NCI-H2107 treated with DMSO at 0.1 percent for 48 hours (cell line): ENCODE data around the gene DAO.
"Not testable (repeated sequence)": the region's sequence is repeated elsewhere in the genome, so short reads cannot be mapped to it uniquely, and the experiment has no call there.

Experiments
- DNase-seq: peaks from one replicate; lab custom pipeline; 2025; ENCODE audit not compliant: unreplicated experiment; lab: John Stamatoyannopoulos, UW

DAO gene

GRCh38 chr12:108849660-108850059 is 30.2 kb upstream of the DAO start:
- no peak for DNase-seq

- no peak for DNase-seq
Measured at GRCh38 chr12:108850854-108851573, 28.9 kb upstream of the DAO start.

GRCh38 chr12:108852674-108853309 is 27.1 kb upstream of the DAO start:
- no peak for DNase-seq

- no peak for DNase-seq
Measured at GRCh38 chr12:108853426-108853825, 26.5 kb upstream of the DAO start.

- no peak for DNase-seq
Measured at GRCh38 chr12:108853981-108854446, 25.9 kb upstream of the DAO start.

GRCh38 chr12:108854451-108855283 is 25.2 kb upstream of the DAO start:
- no peak for DNase-seq

GRCh38 chr12:108855284-108856169 is 24.4 kb upstream of the DAO start:
- no peak for DNase-seq

- DNase-seq, result no peak
Measured at GRCh38 chr12:108856170-108856427, 23.8 kb upstream of the DAO start.

- DNase-seq, result no peak
Measured at GRCh38 chr12:108856428-108857157, 23.3 kb upstream of the DAO start.

- no peak for DNase-seq
Measured at GRCh38 chr12:108857158-108857407, 22.8 kb upstream of the DAO start.

GRCh38 chr12:108858311-108859074 is 21.4 kb upstream of the DAO start:
- no peak for DNase-seq

- DNase-seq, result not testable (repeated sequence)
Measured at GRCh38 chr12:108859141-108859922, 20.6 kb upstream of the DAO start.

GRCh38 chr12:108859923-108860291 is 20.0 kb upstream of the DAO start:
- DNase-seq, result no peak

GRCh38 chr12:108860443-108860842 is 19.4 kb upstream of the DAO start:
- no peak for DNase-seq

GRCh38 chr12:108861878-108862587 is 17.9 kb upstream of the DAO start:
- no peak for DNase-seq

GRCh38 chr12:108862588-108862959 is 17.3 kb upstream of the DAO start:
- DNase-seq, result no peak

- DNase-seq, result no peak
Measured at GRCh38 chr12:108865169-108865568, 14.7 kb upstream of the DAO start.

GRCh38 chr12:108866083-108866482 is 13.8 kb upstream of the DAO start:
- not testable (repeated sequence) for DNase-seq

- no peak for DNase-seq
Measured at GRCh38 chr12:108868781-108869180, 11.1 kb upstream of the DAO start.
